RWPE1 (cell line): ENCODE data around the gene TNPO3.

ENCODE experiments used
- CTCF ChIA-PET: fragments of 350-600 bp; sonication (Branson Sonifier 250); formaldehyde crosslinking; extraction: SDS; loops from one replicate; lab custom pipeline; 2021; lab: Yijun Ruan, JAX
- POLR2A ChIA-PET: fragments of 400-600 bp; formaldehyde crosslinking; extraction: SDS; loops from one replicate; lab custom pipeline; 2020; ENCODE audit warnings: antibody characterized with exemption; ENCODE audit not compliant: low non-redundant PET; lab: Yijun Ruan, JAX
- DNase-seq: peaks from one replicate; pipeline ENCODE4 v3.0.0; 2012; ENCODE audit warnings: low spot score
- H3K27ac ChIP-seq: fragments of 450-650 bp; 2 replicates; pipeline ENCODE4 v1.5.1; 2017
- TF ChIP-seq, protein P1 (sequence below): fragments of 450-650 bp; conservative IDR thresholded peaks from 2 replicates; pipeline ENCODE4 v1.5.1; 2017; ENCODE audit warnings: low read depth, mild to moderate bottlenecking

The TNPO3 gene

GRCh38 chr7:128985660-128986059 is 69.3 kb downstream of the TNPO3 start:
- CTCF ChIA-PET: no interaction called here
- no peak for DNase-seq
- POLR2A ChIA-PET: no interaction called here
- H3K27ac ChIP-seq: no peak overlapping the region
- TF ChIP-seq, protein P1, sequence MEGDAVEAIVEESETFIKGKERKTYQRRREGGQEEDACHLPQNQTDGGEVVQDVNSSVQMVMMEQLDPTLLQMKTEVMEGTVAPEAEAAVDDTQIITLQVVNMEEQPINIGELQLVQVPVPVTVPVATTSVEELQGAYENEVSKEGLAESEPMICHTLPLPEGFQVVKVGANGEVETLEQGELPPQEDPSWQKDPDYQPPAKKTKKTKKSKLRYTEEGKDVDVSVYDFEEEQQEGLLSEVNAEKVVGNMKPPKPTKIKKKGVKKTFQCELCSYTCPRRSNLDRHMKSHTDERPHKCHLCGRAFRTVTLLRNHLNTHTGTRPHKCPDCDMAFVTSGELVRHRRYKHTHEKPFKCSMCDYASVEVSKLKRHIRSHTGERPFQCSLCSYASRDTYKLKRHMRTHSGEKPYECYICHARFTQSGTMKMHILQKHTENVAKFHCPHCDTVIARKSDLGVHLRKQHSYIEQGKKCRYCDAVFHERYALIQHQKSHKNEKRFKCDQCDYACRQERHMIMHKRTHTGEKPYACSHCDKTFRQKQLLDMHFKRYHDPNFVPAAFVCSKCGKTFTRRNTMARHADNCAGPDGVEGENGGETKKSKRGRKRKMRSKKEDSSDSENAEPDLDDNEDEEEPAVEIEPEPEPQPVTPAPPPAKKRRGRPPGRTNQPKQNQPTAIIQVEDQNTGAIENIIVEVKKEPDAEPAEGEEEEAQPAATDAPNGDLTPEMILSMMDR: no peak

DNA sequence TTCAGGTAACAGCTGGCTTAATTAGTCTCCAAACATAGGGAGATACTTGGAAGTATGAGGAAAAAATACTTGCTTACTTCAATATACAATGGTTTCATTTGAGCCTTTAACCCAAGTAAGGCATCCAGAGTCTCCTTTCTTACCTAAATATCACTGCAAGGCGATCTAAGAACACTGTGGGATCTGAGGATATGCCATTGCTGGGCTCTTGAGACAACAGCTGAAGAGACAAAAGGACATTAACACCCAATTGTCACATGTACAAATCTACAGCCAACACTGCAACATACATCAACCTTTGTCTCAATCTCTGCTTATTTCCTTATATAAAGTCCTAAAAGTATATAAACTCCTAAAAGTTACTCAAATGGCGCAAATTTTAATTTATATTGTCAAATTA is 72.8 kb downstream of the TNPO3 start:
- CTCF ChIA-PET: no interaction called here
- TF ChIP-seq, protein P1: no peak
- POLR2A ChIA-PET: no interaction called here
- no peak overlapping the region for H3K27ac ChIP-seq
- DNase-seq: no peak

GRCh38 chr7:128974241-128974934 is 80.5 kb downstream of the TNPO3 start:
- H3K27ac ChIP-seq: no peak overlapping the region
- TF ChIP-seq, protein P1: no peak
- ChIA-PET CTCF (no interaction called here), POLR2A (no interaction called here)
- no peak for DNase-seq

DNA sequence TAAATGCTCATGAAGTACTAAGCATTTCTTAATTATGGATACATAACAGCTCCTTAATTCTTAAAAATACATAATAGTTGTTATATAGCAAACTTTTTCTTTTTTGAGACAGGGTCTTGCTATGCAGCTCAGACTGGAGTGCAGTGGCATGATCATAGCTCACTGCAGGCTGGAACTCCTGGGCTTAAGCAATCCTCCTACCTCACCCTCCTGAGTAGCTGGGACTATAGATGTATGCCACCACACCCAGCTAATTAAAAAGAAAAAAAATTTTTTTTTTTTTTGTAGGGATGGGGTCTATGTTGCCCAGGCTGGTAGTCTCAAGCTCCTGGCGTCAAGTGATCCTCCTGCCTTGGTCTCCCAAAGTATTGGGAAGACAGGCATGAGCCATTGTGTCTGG is 86.3 kb downstream of the TNPO3 start:
- CTCF ChIA-PET: no interaction called here
- H3K27ac ChIP-seq: no peak overlapping the region
- TF ChIP-seq, protein P1: no peak
- POLR2A ChIA-PET: no interaction called here
- no peak for DNase-seq

DNA sequence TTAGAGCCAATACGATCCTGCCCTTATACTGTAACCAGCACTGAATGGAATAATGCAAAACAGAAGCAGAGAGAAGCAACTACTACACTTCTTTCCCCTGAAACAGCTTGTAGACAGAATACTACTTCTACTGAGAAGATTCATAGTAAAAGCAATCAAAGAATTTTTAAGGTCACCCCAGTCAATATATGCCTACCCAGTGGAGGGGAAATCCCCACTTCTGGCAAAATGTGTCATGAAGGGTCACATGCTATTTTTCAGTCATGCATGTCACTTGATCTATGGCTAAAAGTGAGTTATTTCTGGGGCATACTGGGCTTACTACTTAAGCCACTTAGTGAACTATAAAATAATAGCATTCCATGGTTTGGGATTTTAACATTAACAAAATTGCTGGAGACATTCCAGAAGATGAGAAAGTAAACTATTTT is 91.6 kb downstream of the TNPO3 start:
- POLR2A ChIA-PET: no interaction called here
- DNase-seq: no peak
- TF ChIP-seq, protein P1: no peak
- CTCF ChIA-PET: interaction anchor here (0.6 kb wide), 1 partner anchor 156 kb away, joined by 3 read pairs; no protein-coding TSS in a partner anchor
- H3K27ac ChIP-seq: no peak overlapping the region

DNA sequence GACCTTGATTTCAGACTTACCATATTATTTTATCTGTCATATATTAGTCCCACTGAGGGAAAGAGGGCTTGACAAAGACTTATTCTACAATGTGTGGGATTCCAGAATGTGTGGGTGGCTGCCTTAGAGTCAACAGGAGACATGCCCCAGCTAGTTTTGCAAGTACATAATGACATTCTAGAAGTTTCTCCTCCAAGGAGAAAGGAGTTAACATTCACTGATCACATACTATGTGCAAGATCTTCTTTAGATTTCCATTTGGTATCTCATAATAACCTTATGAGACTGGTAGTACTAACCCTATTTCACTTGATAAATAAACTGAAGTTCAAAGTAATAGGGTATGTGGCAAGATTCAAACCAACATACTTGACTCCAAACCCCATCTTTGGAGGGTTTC is 92.0 kb downstream of the TNPO3 start:
- peak; percentile 16 for DNase-seq
- ChIA-PET CTCF (no interaction called here), POLR2A (no interaction called here)
- TF ChIP-seq, protein P1: no peak
- H3K27ac ChIP-seq: no peak overlapping the region
